ENCODE measurements around the gene IGSF21. TPM values are rescaled to one million over a fixed set of nuclear protein-coding genes. Genes with fewer than 3 reads are reported as not detected.

IGSF21 gene
- total RNA-seq, 1 experiment from 2014 or later, result 5.2 TPM

DNA sequence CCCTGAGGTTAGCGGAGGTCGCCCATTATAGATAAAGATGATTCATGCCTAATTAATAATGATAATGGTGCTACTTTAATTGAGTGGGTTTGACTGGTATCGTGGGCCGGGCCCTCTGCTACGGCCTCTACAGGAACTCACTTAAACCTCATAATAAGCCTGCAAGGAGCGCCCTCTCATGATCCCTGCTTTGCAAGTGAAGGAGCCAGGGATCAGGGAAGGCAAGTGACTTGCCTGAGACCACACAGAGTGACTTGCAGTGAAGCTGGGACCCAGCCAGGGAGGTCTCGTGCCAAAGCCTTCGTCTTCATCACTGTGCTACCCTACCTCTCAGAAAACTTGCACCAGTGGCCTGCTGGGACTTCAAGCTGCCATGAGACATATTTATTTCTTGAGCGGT is 206.8 kb downstream of the IGSF21 start:
- Histone ChIP-seq H2BK20ac (ENCODE audit: low read depth, low read length, poor library complexity, severe bottlenecking) (no peak overlapping the region), H2BK15ac (ENCODE audit: low read depth, low read length) (no peak overlapping the region), H3K18ac (ENCODE audit: insufficient read length, low read depth, low read length) (no peak overlapping the region), H3T11ph (ENCODE audit: low read length) (no peak overlapping the region), H3K14ac (ENCODE audit: insufficient read depth, low read length) (no peak overlapping the region), H3K4me1 (ENCODE audit: insufficient read depth, low read length) (no peaks in the 10 kb centered on the region), H4K8ac (replicated peaks; ENCODE audit: insufficient read length, low read depth, low read length) (no peak overlapping the region), H3K9me3 (ENCODE audit: control insufficient read depth, low read depth, low read length) (no peaks in the 10 kb centered on the region), H4K5ac (ENCODE audit: insufficient read length, low read depth, low read length) (no peak overlapping the region), H3K4me2 (ENCODE audit: insufficient read depth, insufficient read length, low read length) (no peak overlapping the region), H3K27ac (ENCODE audit: insufficient read length, low read depth, low read length) (no peak overlapping the region), H3K79me1 (ENCODE audit: insufficient read depth, low read depth, low read length, poor library complexity, severe bottlenecking) (no peaks in the 10 kb centered on the region), H3K9ac (ENCODE audit: extremely low read depth, insufficient read length, low read length) (no peak overlapping the region), H4K91ac (ENCODE audit: insufficient read length, low read depth, low read length) (no peak overlapping the region), H3K56ac (ENCODE audit: insufficient read length, low read depth, low read length) (no peak overlapping the region), H3K27me3 (ENCODE audit: insufficient read depth, low read length) (no peaks in the 10 kb centered on the region), H4K20me1 (ENCODE audit: control insufficient read depth, insufficient read depth, insufficient read length) (no peaks in the 10 kb centered on the region), H2AK5ac (ENCODE audit: insufficient read length, low read length) (no peak overlapping the region), H2BK120ac (ENCODE audit: low read depth, low read length, poor library complexity, severe bottlenecking) (no peak overlapping the region), H2BK5ac (ENCODE audit: insufficient read length, low read length) (no peak overlapping the region), H3K4ac (ENCODE audit: low read depth, low read length) (no peak overlapping the region), H3K79me2 (ENCODE audit: insufficient read depth, low read length) (no peaks in the 10 kb centered on the region), H3K23me2 (ENCODE audit: insufficient read length, low read depth, low read length, poor library complexity, severe bottlenecking) (no peaks in the 10 kb centered on the region), H2AFZ (ENCODE audit: low read length) (no peak overlapping the region), H2BK12ac (ENCODE audit: insufficient read length, low read depth, low read length) (no peak overlapping the region), H3K23ac (ENCODE audit: insufficient read length, low read depth, low read length) (no peak overlapping the region)
- Mint-ChIP-seq H3K9me3 (peaks cover 0 to 3% of the 10 kb centered on the region in 2 experiments; a peak in 2 of 5 replicates), H3K4me3 (no peak overlapping the region), H3K36me3 (ENCODE audit: insufficient read depth in 1 of 3, low read depth in 3 of 3) (peaks cover 0 to 4% (median 0%) of the 10 kb centered on the region in 3 experiments; a peak in 3 of 7 replicates), H3K27ac (peak overlapping the region in 2 of 3 experiments; percentile 15 to 33; a peak in 1 of 7 replicates), H3K4me1 (peaks cover 8 to 9% of the 10 kb centered on the region in 2 experiments; a peak in 2 of 4 replicates), H3K27me3 (ENCODE audit: low read depth) (peaks cover 4% of the 10 kb centered on the region)
- WGBS (ENCODE audit: extremely low coverage, insufficient read length, low lambda C conversion rate), result no CpG with 5 or more reads among the region's 9 CpGs
- TF ChIP-seq, protein P1, sequence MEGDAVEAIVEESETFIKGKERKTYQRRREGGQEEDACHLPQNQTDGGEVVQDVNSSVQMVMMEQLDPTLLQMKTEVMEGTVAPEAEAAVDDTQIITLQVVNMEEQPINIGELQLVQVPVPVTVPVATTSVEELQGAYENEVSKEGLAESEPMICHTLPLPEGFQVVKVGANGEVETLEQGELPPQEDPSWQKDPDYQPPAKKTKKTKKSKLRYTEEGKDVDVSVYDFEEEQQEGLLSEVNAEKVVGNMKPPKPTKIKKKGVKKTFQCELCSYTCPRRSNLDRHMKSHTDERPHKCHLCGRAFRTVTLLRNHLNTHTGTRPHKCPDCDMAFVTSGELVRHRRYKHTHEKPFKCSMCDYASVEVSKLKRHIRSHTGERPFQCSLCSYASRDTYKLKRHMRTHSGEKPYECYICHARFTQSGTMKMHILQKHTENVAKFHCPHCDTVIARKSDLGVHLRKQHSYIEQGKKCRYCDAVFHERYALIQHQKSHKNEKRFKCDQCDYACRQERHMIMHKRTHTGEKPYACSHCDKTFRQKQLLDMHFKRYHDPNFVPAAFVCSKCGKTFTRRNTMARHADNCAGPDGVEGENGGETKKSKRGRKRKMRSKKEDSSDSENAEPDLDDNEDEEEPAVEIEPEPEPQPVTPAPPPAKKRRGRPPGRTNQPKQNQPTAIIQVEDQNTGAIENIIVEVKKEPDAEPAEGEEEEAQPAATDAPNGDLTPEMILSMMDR (conservative IDR thresholded peaks at IDR 0.05), result no peak
- DNase-seq, result no peak

All from H9 (cell line).